ENCODE data around the gene AKAP13. TPM values are rescaled to one million over a fixed set of nuclear protein-coding genes. Genes with fewer than 3 reads are reported as not detected.

AKAP13 gene
- total and polyA plus RNA-seq, 2 of the 8 experiments (the other 6 are each of a cell fraction or from before 2014, with no cell fraction given): 14.0 to 46.2 TPM

DNA sequence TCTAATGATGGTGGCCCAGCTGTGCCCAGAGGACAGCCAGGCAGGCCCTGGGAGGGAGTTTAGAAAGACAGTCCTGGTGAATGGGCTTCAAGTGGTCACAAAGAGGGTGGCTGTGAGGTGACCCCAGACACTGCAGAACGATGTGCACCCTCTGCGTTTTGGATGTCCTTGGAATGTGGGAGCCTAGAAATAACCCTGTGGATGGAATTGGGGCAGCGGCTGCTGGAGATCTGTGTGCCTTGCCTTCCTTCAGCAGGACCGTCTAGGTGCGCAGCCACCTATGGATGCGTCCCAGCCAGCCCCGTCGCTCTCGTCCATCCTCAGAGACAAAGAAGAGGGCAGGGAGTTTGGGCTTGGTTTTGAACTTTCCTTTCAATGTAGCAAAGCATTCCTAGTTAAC is 367.8 kb downstream of the AKAP13 start:
- no peak overlapping the region for H2AK5ac ChIP-seq (ENCODE audit: low read depth, low read length)
- H3K4ac ChIP-seq (replicated peaks; ENCODE audit: insufficient read length, low read depth, low read length): no peak overlapping the region
- DNase-seq (ENCODE audit: low read depth in 1 of 2, low spot score in 2 of 2): peak in 1 of 2 experiments; percentile 41
- no peak overlapping the region for H3K23ac ChIP-seq (ENCODE audit: insufficient read length)
- H2BK5ac ChIP-seq (ENCODE audit: low read depth, low read length): peak overlapping the region; percentile 71; the same call in 1 of the 2 replicates
- peaks cover 3 to 33% (median 16%) of the 10 kb centered on the region in 4 experiments; a peak in 6 of 8 replicates for H3K36me3 ChIP-seq (ENCODE audit: control insufficient read depth in 2 of 4, insufficient read depth in 4 of 4, low read length in 3 of 4)
- POLR2A ChIA-PET (ENCODE audit: partially characterized antibody): interaction anchor here (1.1 to 1.4 kb wide), 2 partner anchors 9 to 45 kb away, joined by 4 read pairs; no protein-coding TSS in a partner anchor
- CTCF ChIA-PET (ENCODE audit: partially characterized antibody): interaction anchor here (1.0 to 4.8 kb wide), 4 partner anchors 13 to 87 kb away, joined by 4 to 20 read pairs (median 11); no protein-coding TSS in a partner anchor
- H3K4me2 ChIP-seq (ENCODE audit: insufficient read depth in 1 of 2, low read depth in 2 of 2, low read length in 2 of 2): no peak overlapping the region
- H3K56ac ChIP-seq (replicated peaks; ENCODE audit: insufficient read length, low read depth, low read length): no peak overlapping the region
- H3K9me3 ChIP-seq (ENCODE audit: insufficient read depth in 2 of 2, low read depth in 1 of 2, low read length in 1 of 2): no peaks in the 10 kb centered on the region
- H3K27me3 ChIP-seq (replicated peaks in 1 of 4; ENCODE audit: control insufficient read depth in 3 of 4, extremely low read depth in 1 of 4, insufficient read depth in 3 of 4, low read length in 3 of 4): no peaks in the 10 kb centered on the region
- no peak overlapping the region for H3K14ac ChIP-seq (ENCODE audit: insufficient read length)
- 0 out of 2 replicates have a peak overlapping the region, but pooled peaks have one; percentile 49 for H2BK15ac ChIP-seq (ENCODE audit: low read length)
- no peak overlapping the region for H4K8ac ChIP-seq (ENCODE audit: extremely low read depth, insufficient read depth, low read length)
- no peak overlapping the region for H4K91ac ChIP-seq (replicated peaks; ENCODE audit: insufficient read length, low read length)
- no peak overlapping the region for H3K4me3 ChIP-seq (ENCODE audit: extremely low read depth in 1 of 4, insufficient read depth in 2 of 4, low read depth in 3 of 4, low read length in 4 of 4)
- H3K4me1 ChIP-seq (replicated peaks in 1 of 4; ENCODE audit: control insufficient read depth in 3 of 4, insufficient read depth in 4 of 4, low read length in 3 of 4): peaks cover 6 to 44% (median 33%) of the 10 kb centered on the region in 4 experiments
- H3K18ac ChIP-seq (ENCODE audit: extremely low read depth, low read length): peak overlapping the region; percentile 68; the same call in 1 of the 2 replicates
- no peak overlapping the region for H2BK120ac ChIP-seq (replicated peaks; ENCODE audit: low read depth, low read length)
- H3K79me1 ChIP-seq (ENCODE audit: low read depth, low read length): no peaks in the 10 kb centered on the region; the same call in 1 of the 2 replicates
- H2AFZ ChIP-seq (ENCODE audit: low read length): no peak overlapping the region
- no peak overlapping the region for H3K9ac ChIP-seq (replicated peaks in 1 of 4; ENCODE audit: extremely low read depth in 1 of 4, low read depth in 3 of 4, low read length in 3 of 4)
- peaks cover under 1% of the 10 kb centered on the region; the same call in 1 of the 2 replicates for H3K23me2 ChIP-seq (ENCODE audit: low read depth, low read length)
- 92% methylated on average over 9 of the region's 9 CpGs; no CpG with 5 or more reads in 1 of the 2 experiments for WGBS, 2 experiments (ENCODE audit: extremely low coverage in 1 of 2, insufficient coverage in 1 of 2, insufficient read length in 1 of 2, insufficient replicate concordance in 2 of 2, low coverage in 1 of 2, low lambda C conversion rate in 2 of 2, missing lambda C conversion rate in 1 of 2)
- no peaks in the 10 kb centered on the region for H3K79me2 ChIP-seq (ENCODE audit: control insufficient read depth in 1 of 2, insufficient read depth in 2 of 2, low read length in 2 of 2)
- H2BK20ac ChIP-seq (ENCODE audit: low read length): no peak overlapping the region; the same call in 1 of the 2 replicates
- H4K20me1 ChIP-seq (replicated peaks in 1 of 2; ENCODE audit: control insufficient read depth in 1 of 2, insufficient read depth in 2 of 2, low read length in 2 of 2): peaks cover 0 to under 1% of the 10 kb centered on the region in 2 experiments
- H3K27ac ChIP-seq (ENCODE audit: low read depth, low read length): no peak overlapping the region
- FAIRE-seq: no peak
- no peak overlapping the region for H4K5ac ChIP-seq (ENCODE audit: insufficient read length, low read depth, low read length)
- no peak for TF ChIP-seq POU5F1 (IDR thresholded peaks at IDR 0.05; ENCODE audit: low read depth, low read length)
- TF ChIP-seq RNF2 (IDR thresholded peaks at IDR 0.05; ENCODE audit: borderline replicate concordance, low read depth, low read length, missing control alignments, poor library complexity, severe bottlenecking): no peak
- no peak overlapping the region; the same call in 1 of the 2 replicates for H2BK12ac ChIP-seq (ENCODE audit: low read depth, low read length)

All from H1 (cell line).